CD14-positive monocyte (primary cell): ENCODE measurements around the gene PPM1F. TPM values are rescaled to one million over a fixed set of nuclear protein-coding genes. Genes with fewer than 3 reads are reported as not detected.

Experiments
- DNase-seq, 3 donors: peaks; one replicate each; pipeline ENCODE4 v3.0.0-alpha.2; 2011 to 2022
- H2AFZ ChIP-seq: 2 replicates; pipeline ENCODE4 v1.6.0; 2012; ENCODE audit warnings: mild to moderate bottlenecking, low read depth, low read length, inconsistent platforms; ENCODE audit not compliant: insufficient read depth, poor library complexity, severe bottlenecking
- H3K27ac ChIP-seq, 2 donors: 1 replicate in 1 of 2; 2 replicates in 1 of 2; pipeline ENCODE4 v1.5.1; 2012 to 2013; ENCODE audit warnings: low read length in 2 of 2, control low read depth in 1 of 2, inconsistent platforms in 1 of 2, low read depth in 1 of 2, mild to moderate bottlenecking in 1 of 2
- H3K27me3 ChIP-seq, 2 donors: one replicate each; pipeline versions ENCODE4 v1.6.0 to v1.6.1; 2011 to 2013; ENCODE audit warnings: low read length in 2 of 2; ENCODE audit not compliant: control insufficient read depth in 2 of 2, insufficient read depth in 2 of 2
- H3K36me3 ChIP-seq, 2 donors: replicated peaks in 1 of 2; 1 replicate in 1 of 2; 2 replicates in 1 of 2; pipeline versions ENCODE4 v1.5.1 to v1.6.1; 2012 to 2013; ENCODE audit warnings: low read length in 2 of 2, control low read depth in 1 of 2, inconsistent platforms in 1 of 2, mild to moderate bottlenecking in 1 of 2; ENCODE audit not compliant: insufficient read depth in 2 of 2, control insufficient read depth in 1 of 2
- H3K4me1 ChIP-seq, 2 donors: 1 replicate in 1 of 2; 2 replicates in 1 of 2; pipeline versions ENCODE4 v1.5.1 to v1.6.1; 2012 to 2013; ENCODE audit warnings: low read length in 2 of 2, control low read depth in 1 of 2, inconsistent platforms in 1 of 2, mild to moderate bottlenecking in 1 of 2, moderate library complexity in 1 of 2; ENCODE audit not compliant: insufficient read depth in 2 of 2, control insufficient read depth in 1 of 2
- H3K4me2 ChIP-seq: replicated peaks from 2 replicates; pipeline ENCODE3; 2012; ENCODE audit warnings: low read length, moderate library complexity, mild to moderate bottlenecking; ENCODE audit not compliant: poor library complexity, severe bottlenecking; ENCODE audit errors: extremely low read depth
- H3K4me3 ChIP-seq, 3 experiments: fragments of 200-600 bp in 1 of 3; sonication (generic) in 1 of 3; replicated peaks in 1 of 3; 1 replicate in 2 of 3; 2 replicates in 1 of 3; pipeline ENCODE4 v1.5.1; 2011 to 2013; ENCODE audit warnings: low read length in 3 of 3, mild to moderate bottlenecking in 3 of 3, control low read depth in 2 of 3, low read depth in 2 of 3, inconsistent platforms in 1 of 3, moderate library complexity in 1 of 3
- H3K79me2 ChIP-seq: 2 replicates; pipeline ENCODE4 v1.6.0; 2012; ENCODE audit warnings: mild to moderate bottlenecking, control low read depth, inconsistent platforms, low read length, moderate library complexity; ENCODE audit not compliant: insufficient read depth
- H3K9ac ChIP-seq: 2 replicates; pipeline ENCODE4 v1.6.0; 2017; ENCODE audit warnings: low read length, mild to moderate bottlenecking; ENCODE audit not compliant: insufficient read depth, poor library complexity, severe bottlenecking
- H3K9me3 ChIP-seq, 2 donors: replicated peaks in 1 of 2; 1 replicate in 1 of 2; 2 replicates in 1 of 2; pipeline versions ENCODE4 v1.5.1 to v1.6.1; 2012 to 2013; ENCODE audit warnings: low read length in 2 of 2, control low read depth in 1 of 2; ENCODE audit not compliant: control insufficient read depth in 1 of 2, insufficient read depth in 1 of 2
- H4K20me1 ChIP-seq: 2 replicates; pipeline ENCODE4 v1.6.0; 2012; ENCODE audit warnings: mild to moderate bottlenecking, low read length, control low read depth, moderate library complexity; ENCODE audit not compliant: insufficient read depth
- H3K27ac Mint-ChIP-seq, 7 donors: one replicate each; pipeline ENCODE4 v1.8.0; 2020; ENCODE audit warnings: mild to moderate bottlenecking in 7 of 7, mixed read lengths in 7 of 7, moderate library complexity in 6 of 7, inconsistent platforms in 2 of 7
- H3K27me3 Mint-ChIP-seq, 3 donors: one replicate each; pipeline ENCODE4 v1.8.0; 2021 to 2022; ENCODE audit warnings: low read depth in 3 of 3, mild to moderate bottlenecking in 3 of 3, mixed read lengths in 3 of 3, moderate library complexity in 3 of 3, inconsistent platforms in 1 of 3
- H3K36me3 Mint-ChIP-seq, 2 donors: one replicate each; pipeline ENCODE4 v1.8.0; 2020; ENCODE audit warnings: mixed read lengths in 2 of 2, inconsistent platforms in 1 of 2, mild to moderate bottlenecking in 1 of 2
- H3K4me1 Mint-ChIP-seq: one replicate; pipeline ENCODE4 v1.8.0; 2020; ENCODE audit warnings: mild to moderate bottlenecking, mixed read lengths
- H3K4me3 Mint-ChIP-seq, 2 donors: one replicate each; pipeline ENCODE4 v1.8.0; 2020; ENCODE audit warnings: mild to moderate bottlenecking in 2 of 2, mixed read lengths in 2 of 2, moderate library complexity in 1 of 2
- H3K9me3 Mint-ChIP-seq, 7 donors: one replicate each; pipeline ENCODE4 v1.8.0; 2020 to 2022; ENCODE audit warnings: mixed read lengths in 7 of 7, mild to moderate bottlenecking in 6 of 7, moderate library complexity in 6 of 7, inconsistent platforms in 2 of 7
- WGBS: methylation state at CpG from one replicate; pipeline ENCODE4 v1.1.5; 2013; ENCODE audit warnings: missing lambda C conversion rate; ENCODE audit not compliant: insufficient coverage; 5-methylcytosine and 5-hydroxymethylcytosine counted together
- intact Hi-C, 2 donors: fragments of 100-400 bp; cut with micrococcal nuclease; formaldehyde crosslinking; loops; one replicate each; pipeline versions ENCODE4 v1.15.0 to v1.15.1; 2023
- polyA plus RNA-seq, 3 donors: library from polyadenylated mRNA; depleted of rRNA in 1 of 3; unstranded in 2 of 3; stranded (reverse) in 1 of 3; fragments of 300-500 nt in 2 of 3; fragments of >200 nt in 1 of 3; fragmentation: Illumina TruSeq in 2 of 3; gene quantifications; 1 replicate in 2 of 3; 2 replicates in 1 of 3; pipeline ENCODE4 v1.2.3, GENCODE V29; 2012 to 2021
- TF ChIP-seq, protein P1 (sequence below): fragments of 200-600 bp; IDR thresholded peaks from one replicate; pipeline ENCODE4 v1.8.0; 2022; ENCODE audit warnings: antibody characterized with exemption, mild to moderate bottlenecking

PPM1F gene
- polyA plus RNA-seq, 3 donors = 28.8 to 95.0 (median 37.2) TPM

DNA sequence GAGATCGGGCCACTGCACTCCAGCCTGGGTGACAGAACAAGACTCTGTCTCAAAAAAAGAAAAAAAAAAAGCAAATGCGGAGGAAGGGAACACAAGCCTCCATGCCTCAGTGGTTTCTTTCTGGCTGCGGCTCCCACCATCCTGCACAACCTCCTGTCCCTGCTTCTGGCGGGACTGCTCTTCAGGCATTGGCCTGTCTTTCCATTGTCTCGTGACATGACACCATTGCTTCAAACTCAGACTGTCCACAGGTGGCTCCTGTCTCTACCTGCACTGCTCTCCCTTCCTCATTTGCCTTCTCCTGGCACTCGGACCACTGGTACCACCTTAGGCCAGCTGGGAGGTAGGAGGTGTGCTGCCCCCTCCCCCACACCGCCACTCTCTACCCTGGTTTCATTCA lies 10.6 kb upstream of the PPM1F start:
- Histone ChIP-seq H3K9ac (no peak overlapping the region), H3K27me3 (no peaks in the 10 kb centered on the region), H4K20me1 (no peaks in the 10 kb centered on the region), H3K79me2 (no peaks in the 10 kb centered on the region), H3K4me2 (no peak overlapping the region), H3K4me1 (no peaks in the 10 kb centered on the region), H2AFZ (no peak overlapping the region), H3K9me3 (no peaks in the 10 kb centered on the region), H3K36me3 (peaks cover 96 to 100% of the 10 kb centered on the region in 2 donors), H3K4me3 (no peak overlapping the region), H3K27ac (no peak overlapping the region)
- DNase-seq = no peak
- WGBS = 96% methylated on average over 6 of the region's 7 CpGs
- TF ChIP-seq, protein P1, sequence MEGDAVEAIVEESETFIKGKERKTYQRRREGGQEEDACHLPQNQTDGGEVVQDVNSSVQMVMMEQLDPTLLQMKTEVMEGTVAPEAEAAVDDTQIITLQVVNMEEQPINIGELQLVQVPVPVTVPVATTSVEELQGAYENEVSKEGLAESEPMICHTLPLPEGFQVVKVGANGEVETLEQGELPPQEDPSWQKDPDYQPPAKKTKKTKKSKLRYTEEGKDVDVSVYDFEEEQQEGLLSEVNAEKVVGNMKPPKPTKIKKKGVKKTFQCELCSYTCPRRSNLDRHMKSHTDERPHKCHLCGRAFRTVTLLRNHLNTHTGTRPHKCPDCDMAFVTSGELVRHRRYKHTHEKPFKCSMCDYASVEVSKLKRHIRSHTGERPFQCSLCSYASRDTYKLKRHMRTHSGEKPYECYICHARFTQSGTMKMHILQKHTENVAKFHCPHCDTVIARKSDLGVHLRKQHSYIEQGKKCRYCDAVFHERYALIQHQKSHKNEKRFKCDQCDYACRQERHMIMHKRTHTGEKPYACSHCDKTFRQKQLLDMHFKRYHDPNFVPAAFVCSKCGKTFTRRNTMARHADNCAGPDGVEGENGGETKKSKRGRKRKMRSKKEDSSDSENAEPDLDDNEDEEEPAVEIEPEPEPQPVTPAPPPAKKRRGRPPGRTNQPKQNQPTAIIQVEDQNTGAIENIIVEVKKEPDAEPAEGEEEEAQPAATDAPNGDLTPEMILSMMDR = no peak
- Mint-ChIP-seq H3K27ac (peak overlapping the region in 1 of 7 donors; percentile 49), H3K27me3 (no peaks in the 10 kb centered on the region), H3K9me3 (no peaks in the 10 kb centered on the region), H3K36me3 (peaks cover 75 to 95% of the 10 kb centered on the region in 2 donors), H3K4me1 (peaks cover 3% of the 10 kb centered on the region), H3K4me3 (no peak overlapping the region)
- intact Hi-C loops = no loop called here

DNA sequence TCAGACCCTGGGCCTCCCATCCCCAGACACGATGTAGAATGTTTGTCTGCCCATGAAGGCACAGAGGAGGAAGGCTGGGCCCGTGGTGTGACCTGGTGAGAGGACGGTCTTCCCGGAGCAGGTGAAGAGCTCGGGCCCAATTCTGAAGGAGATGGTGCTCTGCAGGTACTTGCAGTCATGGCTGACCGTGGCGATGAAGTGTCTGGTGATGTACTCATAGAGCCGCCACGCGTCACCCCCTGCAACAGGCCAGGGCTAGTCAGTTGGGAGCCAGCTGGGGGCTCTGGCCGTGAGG lies 10.0 kb upstream of the PPM1F start:
- Histone ChIP-seq H3K4me2 (no peak overlapping the region), H3K27me3 (no peaks in the 10 kb centered on the region), H3K4me1 (no peaks in the 10 kb centered on the region), H4K20me1 (no peaks in the 10 kb centered on the region), H3K9ac (no peak overlapping the region), H3K4me3 (no peak overlapping the region), H3K36me3 (peaks cover 90 to 98% of the 10 kb centered on the region in 2 donors), H3K9me3 (no peaks in the 10 kb centered on the region), H3K27ac (no peak overlapping the region), H3K79me2 (no peaks in the 10 kb centered on the region), H2AFZ (no peak overlapping the region)
- Mint-ChIP-seq H3K4me3 (no peak overlapping the region), H3K9me3 (no peaks in the 10 kb centered on the region), H3K4me1 (peaks cover 3% of the 10 kb centered on the region), H3K27me3 (no peaks in the 10 kb centered on the region), H3K27ac (peak overlapping the region in 2 of 7 donors; percentile 28 to 62), H3K36me3 (peaks cover 70 to 92% of the 10 kb centered on the region in 2 donors)
- over 99% methylated on average over 10 of the region's 11 CpGs for WGBS
- TF ChIP-seq, protein P1 = no peak
- DNase-seq = no peak
- intact Hi-C loops = no loop called here
